SIG-M5 (cell line): Measurements from ENCODE around the gene SERPINB1.

Experiments
- DNase-seq: peaks from one replicate; lab custom pipeline; 2025; lab: John Stamatoyannopoulos, UW

Gene SERPINB1

DNA sequence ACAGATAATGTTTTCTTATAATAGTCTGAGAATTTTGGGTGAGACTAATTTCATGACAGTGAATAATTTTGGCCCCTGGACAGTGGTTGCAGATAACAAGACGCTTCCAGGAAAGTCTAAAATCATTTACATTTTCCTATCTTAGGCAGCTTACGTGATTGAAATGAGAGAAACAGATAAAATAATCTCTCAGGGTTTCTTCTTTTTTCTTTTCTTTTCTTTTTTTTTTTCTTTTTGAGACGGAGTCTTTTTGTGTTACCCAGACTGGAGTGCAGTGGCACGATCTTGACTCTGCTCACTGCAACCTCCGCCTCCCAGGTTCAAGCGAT lies 4.2 kb upstream of the SERPINB1 start:
- no peak for DNase-seq

- no peak for DNase-seq
These were observed 2.3 kb upstream of the SERPINB1 start for GRCh38 chr6:2844008-2844407.

GRCh38 chr6:2843138-2843740 lies 1.6 kb upstream of the SERPINB1 start:
- DNase-seq: no peak

- DNase-seq: no peak
These were observed 483 bp upstream of the SERPINB1 start for GRCh38 chr6:2842139-2842552.

DNA sequence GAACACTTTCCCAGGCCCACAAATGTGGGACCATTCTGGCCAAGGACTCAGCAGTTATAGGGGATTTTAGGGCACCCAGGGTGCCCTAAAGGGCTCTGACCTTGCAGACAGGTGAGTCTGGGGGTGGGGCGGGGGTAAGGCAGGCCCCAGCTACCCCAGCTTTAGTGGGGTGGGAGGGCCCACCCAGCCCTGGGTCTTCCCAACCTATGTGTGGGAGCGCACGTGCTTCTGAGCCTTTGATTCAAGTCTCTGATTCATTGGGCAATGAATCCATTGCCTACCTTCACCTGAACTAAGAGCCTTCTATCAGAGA lies 958 bp downstream of the SERPINB1 start:
- no peak for DNase-seq

DNA sequence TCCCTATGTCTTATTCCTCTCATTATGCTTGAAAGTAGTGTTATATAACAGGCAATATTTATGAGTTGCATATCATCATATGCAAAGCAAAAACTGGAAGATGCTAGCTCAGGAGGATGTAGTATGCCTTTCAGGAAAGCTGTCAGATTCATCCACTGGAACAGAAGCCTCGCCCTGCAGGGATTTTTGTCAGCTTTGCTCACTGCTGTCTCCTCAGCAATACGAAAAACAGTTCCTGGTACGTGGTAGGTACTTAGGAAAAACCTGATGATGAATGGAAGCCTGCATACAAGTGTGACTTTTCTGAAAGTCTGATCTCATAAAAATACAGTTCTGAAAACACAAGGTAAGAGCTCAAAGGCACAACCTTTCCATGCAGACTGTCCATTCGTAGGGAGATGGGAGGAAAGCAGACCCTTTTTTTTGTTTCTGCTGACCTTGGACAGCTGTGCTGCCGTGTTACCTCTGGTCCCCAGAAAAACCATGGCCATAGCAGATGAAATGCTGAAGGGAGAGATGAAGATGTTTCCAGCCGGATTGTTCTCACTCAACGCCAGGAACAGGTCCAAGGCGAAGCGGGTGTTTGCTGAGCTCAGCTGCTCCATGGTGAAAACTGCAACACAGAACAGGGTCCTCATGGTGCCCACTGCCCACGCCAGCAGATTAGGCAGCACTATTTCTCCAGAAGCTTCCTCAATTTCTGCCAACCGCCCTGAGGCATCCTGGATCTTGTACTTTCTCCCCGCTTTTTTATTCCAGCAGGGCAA lies 1.5 kb downstream of the SERPINB1 start:
- DNase-seq: no peak

GRCh38 chr6:2839195-2839981 lies 2.3 kb downstream of the SERPINB1 start:
- no peak for DNase-seq

GRCh38 chr6:2838251-2838650 lies 3.4 kb downstream of the SERPINB1 start:
- DNase-seq: no peak

DNA sequence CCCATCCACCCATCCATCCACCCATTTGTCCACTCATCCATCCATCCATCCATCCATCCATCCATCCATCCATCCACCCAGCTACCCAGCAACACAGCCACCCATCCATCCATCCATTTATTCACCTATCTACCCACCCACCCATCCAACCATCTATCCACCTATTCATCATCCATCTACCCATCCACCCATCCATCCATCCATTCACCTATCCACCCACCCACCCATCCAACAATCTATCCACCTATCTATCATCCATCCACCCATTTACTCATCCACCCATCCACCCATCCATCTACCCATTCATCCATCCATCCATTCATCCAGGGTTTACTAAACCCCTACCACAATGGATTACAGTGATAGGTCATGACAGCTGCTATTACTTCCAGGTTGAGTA lies 7.4 kb downstream of the SERPINB1 start:
- no peak for DNase-seq

DNA sequence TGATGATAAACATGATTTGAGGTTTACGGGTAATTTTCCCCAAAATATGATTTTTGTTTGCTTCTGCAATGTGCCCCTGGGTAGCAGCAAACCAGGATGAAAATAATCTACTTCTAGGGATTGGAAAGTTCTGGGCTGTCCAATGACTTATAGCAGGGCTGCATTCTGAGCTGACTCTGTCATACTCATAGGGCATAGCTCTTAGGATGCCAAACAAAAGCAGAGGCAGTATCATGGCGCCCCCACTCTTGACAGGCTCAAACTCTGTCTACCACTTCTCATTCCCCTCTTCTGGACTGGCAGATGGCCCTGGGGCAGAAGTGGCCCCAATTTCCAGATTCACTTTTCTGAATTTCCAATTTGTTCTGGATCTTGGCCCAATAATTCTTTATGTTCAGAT lies 10.3 kb downstream of the SERPINB1 start:
- DNase-seq: no peak

DNA sequence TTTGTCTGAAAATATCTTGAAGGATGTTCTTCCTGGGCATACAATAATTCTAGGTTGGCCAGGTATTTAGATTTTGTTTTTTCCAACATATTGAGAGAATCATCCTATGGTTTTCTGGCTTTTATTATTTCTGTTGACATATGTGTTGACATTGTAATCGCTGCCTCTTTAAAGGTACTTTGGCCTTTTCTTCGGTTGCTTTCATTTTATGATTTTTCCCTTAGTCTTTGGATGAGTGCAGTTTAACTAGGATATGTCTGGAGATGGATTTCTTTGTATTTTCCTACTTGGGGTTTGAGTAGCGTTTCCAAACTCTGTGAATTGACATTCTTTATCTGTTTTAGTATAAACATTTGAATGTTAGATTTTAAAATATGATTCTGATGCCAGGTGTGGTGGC lies 11.5 kb downstream of the SERPINB1 start:
- no peak for DNase-seq

DNA sequence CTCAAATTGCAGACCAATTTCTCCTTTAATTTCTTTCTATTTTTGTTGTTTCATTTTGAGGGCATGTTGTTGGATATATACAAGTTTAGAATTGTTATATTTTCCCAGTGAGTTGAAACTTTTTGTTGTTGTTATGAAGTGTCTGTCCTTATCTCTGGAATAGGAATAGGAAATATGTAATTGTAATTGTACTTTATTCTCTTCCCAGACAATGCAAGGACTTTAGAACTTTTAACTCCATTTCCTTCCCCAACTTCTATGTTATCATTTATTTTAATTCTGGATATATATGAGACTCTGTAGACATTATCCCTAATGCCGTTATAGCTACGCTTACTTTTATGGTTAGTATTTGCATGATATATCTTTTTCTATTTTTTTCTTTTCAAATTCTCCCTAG lies 12.4 kb downstream of the SERPINB1 start:
- no peak for DNase-seq

GRCh38 chr6:2828629-2829028 lies 13.0 kb downstream of the SERPINB1 start:
- DNase-seq: no peak

DNA sequence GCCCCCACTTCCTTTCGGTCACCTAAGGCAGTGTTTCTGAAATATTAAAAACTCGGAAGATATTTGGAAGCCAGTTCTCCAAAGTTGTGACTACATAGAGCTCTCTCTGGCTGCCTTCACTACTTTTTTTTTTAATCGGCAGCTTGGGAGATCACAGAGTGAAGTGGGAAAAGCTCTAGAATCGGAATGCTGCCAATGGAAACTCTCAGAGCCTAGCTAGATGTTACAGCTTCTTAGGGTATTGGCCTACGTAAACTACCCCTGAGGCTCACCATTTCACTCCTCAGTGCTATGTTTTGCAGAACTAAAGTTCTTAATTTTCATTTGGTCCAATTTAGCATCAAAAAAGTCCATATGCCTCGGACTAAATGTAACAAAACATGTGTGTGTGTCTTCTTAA lies 14.5 kb downstream of the SERPINB1 start:
- DNase-seq: no peak

- DNase-seq: no peak
These were observed 15.5 kb downstream of the SERPINB1 start for GRCh38 chr6:2826131-2826530.

- no peak for DNase-seq
These were observed 18.4 kb downstream of the SERPINB1 start for GRCh38 chr6:2823104-2823850.

- DNase-seq: no peak
These were observed 20.1 kb downstream of the SERPINB1 start for GRCh38 chr6:2821554-2821953.

DNA sequence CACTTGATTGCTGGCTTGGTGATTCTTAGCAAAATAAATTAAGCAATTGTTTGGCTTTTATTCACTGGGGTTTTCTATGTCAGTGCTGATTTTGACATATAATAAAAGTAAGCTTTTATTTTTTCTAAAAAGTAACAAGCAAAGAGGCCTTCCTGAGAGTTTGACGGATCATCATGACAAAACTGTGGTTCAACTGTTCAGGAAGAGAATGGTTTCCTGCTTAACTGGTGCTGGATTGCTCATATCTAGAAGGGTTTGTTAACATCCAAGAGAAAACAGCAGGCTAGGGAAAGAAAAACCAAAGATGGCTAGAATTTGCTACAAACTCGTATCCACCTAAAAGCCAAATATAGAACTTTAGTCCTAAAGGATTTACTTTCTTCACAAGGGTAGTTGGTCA lies 21.2 kb downstream of the SERPINB1 start:
- no peak for DNase-seq

DNA sequence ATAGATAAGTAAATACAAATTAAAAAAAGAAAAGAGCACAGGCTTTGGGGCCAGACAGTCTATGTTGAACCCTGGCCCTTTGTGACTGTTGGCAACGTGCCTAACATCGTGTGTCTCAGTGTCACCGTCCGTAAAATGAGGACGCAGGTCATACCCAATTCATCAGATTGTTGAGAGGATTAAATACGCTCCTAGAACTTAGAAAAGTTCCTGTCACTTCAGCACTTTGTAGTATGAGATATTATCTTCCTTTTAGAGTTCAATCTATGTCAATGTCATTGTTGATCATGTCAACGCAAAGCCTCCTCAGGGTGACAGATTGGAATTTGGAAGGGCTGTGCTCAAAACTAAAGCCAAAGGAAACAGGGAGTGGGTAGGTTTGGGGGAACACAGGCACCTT lies 21.7 kb downstream of the SERPINB1 start:
- no peak for DNase-seq

DNA sequence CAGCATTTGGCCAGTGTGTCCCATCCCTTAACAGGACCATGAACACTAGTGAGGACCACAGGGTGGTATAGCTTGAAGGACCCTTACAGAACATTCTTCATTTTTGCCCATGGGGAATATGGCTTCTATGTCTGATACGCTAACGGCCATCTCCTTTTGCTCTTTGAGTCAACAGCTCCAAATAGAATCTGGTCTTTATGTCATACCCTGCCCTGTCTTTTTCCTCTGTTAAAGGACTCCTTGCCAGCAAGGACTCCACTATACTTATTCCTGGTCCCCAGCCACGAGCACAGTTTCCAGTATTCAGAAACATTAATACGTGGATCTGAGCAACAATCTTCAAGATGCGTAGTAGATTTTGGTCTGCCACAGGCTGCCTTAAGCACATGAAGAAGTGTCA lies 22.5 kb downstream of the SERPINB1 start:
- no peak for DNase-seq

GRCh38 chr6:2818593-2818992 lies 23.1 kb downstream of the SERPINB1 start:
- no peak for DNase-seq

DNA sequence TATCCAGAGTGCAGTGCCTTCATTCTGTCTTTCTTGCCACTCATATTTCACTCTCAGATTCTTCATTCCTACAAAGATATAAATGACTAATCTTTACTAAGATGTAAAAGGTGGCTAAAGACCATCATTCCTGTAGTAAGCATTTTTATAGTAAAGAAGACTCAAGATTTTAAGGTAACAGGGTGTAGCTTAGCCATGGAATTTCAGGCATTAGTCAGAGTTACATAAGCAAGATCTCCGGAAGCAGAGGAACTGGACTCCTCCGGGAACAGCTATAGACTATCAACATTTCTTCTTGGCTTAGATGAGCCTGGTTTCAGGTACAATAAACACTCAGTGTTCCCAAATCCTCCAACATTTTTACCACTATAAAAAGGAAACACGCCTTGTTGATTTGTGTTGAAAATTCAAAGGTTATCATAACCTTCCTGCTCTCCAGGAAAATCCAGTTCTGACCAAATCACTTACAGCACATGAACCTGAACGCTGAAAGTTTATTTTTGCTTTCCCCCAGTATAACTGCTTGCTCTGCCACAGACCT lies 23.7 kb downstream of the SERPINB1 start:
- DNase-seq: no peak
